HTERT RPE-1 (cell line): ENCODE data around the gene PIGH.
"Not testable (repeated sequence)": the region's sequence is repeated elsewhere in the genome, so short reads cannot be mapped to it uniquely, and the experiment has no call there.

Source experiments
- in situ Hi-C: fragments of 300-500 bp; cut with MboI; formaldehyde crosslinking; loops from 4 replicates; pipeline ENCODE4 v1.14.3; 2020; ENCODE audit warnings: low sequenced_read_pairs

Gene PIGH, protein sequence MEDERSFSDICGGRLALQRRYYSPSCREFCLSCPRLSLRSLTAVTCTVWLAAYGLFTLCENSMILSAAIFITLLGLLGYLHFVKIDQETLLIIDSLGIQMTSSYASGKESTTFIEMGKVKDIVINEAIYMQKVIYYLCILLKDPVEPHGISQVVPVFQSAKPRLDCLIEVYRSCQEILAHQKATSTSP

DNA sequence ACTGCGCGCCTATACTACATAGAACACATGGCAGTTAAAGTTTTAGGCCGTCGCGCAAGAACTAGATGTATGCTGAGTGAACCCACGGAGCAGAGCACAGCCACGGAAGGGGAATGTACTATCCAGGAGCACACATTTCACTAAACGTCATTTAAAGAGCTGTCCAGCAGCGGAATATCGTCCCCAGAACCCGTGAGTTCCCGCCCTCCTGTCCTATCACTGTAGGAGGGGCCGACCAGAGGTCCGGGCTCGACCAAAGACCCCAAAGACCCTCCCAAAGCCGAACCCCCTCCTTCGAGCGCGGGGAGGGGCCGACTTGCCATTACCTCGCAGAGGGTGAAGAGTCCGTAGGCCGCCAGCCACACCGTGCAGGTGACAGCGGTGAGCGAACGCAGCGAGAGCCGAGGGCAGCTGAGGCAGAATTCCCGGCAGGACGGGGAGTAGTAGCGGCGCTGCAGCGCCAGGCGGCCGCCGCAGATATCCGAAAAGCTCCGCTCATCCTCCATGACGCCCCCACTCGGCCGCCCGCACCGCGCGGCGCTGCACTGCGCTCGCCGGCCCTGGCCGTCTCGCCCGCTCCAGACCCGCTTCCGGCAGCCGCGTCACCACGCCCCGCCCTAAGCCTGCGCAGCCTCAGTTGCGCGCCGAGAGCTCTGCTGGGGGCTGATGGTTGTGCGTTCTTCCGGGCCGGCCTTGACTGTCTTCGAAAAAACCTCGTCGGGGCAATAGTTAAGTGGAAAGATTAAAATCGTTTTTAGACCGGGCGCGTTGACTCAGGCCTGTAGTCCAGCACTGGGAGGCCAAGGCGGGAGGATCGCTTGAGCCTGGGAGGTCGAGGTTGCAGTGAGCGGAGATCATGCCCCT, at the start of gene PIGH:
Gene PIGH (minus strand): TSS at position 571 of the 864 bp plus-strand sequence. CDS start 65 bp downstream, at position 506.
- in situ Hi-C loops, result no loop called here

DNA sequence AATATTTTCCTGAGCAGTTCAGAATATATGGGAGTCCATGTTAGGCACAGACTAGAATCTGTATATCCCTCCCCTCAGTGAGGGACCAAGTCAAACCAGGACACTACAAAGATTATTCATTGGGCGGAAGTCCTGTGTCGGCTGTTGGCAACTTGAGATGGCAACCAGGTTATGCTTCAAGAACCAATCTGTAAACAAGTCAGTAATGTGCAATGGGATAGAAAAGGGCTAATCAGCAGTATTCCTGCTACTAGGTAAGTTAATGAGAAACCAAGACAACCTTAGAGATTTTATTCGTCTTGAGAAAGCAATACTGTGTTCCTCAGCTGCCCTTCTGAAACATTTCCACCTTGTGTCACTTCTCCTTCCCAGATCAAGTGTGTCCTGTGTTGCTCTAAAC, 46.1 kb upstream of the PIGH start:
- in situ Hi-C loops, result no loop called here

DNA sequence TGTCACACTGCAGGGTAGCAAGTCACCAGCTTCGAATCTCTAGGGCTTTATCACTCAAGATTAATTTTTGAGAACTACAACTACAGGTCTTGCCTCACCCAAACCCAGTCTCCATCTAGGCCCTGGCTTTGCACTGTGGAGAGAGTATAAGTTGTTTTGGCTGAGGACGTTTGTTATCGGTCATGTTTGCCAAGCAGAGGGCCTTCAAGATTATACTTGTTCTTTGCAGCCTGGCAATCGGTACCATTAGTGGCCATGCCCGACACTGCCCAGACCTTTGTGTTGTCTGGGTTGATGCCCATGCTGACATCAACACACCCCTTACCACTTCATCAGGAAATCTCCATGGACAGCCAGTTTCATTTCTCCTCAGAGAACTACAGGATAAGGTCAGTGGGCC, 45.3 kb upstream of the PIGH start:
- in situ Hi-C loops, result no loop called here

DNA sequence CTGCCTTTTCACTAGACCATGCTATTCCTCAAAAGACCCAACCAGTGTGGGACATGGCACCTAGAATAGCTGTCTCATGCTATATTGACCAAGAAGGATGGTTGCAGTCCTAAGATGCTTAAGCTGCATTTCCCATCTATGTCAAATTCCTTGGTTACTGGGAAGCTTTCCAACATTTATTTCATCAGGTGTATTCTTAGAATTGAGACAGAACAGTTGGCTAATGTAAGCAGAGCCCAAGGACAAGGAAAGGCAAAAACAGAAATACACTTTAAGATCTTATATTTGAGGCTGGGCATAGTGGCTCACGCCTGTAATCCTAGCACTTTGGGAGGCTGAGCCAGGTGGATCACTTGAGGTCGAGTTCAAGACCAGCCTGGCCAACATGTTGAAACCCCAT, 44.4 kb upstream of the PIGH start:
- in situ Hi-C loops, result no loop called here

DNA sequence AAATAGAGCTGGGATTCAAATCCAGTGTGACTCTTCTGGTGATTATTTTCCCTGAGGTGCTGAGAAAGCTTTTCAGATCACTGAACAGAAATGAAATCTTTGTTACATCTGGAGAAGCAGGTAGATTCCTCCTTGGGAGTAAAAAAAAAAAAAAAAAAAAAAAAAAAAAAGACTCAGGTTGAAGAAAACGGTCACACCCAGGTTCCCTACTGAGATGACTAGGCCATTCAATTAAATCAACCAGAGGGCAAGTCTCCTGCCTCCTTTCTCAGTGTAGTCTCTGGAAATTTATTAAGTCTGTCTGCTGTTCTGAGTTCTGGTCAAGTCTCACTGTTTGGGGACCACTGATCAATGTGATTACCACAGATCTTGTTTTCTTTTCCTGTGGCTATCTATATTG, 43.6 kb upstream of the PIGH start:
- in situ Hi-C loops, result no loop called here

DNA sequence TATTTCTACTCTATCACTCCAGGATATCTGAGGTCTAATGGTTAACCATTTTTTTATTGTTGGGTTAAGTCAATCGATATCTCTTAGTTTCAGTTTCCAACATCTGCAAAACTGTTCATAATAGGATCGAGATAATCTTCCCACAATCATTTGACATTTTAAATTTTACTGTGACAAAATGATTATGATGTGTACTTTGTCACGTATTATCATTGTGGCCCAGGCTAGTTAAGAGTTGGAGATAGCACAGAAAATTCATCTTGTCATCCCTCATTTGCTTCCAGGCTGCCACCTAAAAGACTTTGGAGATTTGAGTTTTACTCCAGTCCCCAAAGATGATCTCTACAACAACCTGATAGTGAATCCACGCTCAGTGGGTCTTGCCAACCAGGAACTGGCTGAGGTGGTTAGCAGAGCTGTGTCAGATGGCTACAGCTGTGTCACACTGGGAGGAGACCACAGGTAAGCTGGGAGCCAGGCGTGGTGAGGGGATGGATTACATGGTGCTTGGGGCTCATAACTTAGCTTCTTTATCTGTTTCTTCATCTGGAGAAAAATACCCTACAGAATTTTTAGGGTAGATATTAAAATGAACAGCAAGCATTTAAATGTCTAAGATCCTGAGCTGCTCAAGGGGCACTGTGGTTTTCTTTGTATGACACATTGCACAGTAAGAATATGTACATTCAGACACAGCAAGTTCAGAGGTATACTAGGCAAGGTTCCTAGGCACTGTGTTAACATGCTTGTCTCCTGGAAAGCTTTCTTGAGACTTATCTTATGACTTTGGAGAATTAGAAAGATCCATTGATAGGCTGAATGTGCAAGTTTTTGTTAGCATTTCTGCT, 42.1 kb upstream of the PIGH start:
- in situ Hi-C loops, result no loop called here

DNA sequence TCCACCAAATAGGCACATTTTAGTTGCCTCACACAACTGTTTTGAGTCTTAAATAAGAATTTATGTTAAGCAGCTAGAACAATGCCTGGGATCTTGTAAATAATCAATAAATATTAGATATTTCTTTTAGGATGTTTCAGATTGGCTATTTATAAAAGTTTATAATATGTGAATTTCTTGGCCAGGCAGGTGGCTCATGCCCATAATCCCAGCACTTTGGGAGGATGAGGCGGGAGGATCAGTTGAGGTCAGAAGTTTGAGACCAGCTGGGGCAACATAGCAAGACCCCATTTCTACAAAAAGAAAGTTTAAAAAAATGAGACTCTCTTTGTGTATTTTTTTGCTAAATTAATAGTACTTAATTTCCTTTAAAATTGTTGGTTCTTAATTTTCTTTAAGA, 41.4 kb upstream of the PIGH start:
- in situ Hi-C loops, result no loop called here

DNA sequence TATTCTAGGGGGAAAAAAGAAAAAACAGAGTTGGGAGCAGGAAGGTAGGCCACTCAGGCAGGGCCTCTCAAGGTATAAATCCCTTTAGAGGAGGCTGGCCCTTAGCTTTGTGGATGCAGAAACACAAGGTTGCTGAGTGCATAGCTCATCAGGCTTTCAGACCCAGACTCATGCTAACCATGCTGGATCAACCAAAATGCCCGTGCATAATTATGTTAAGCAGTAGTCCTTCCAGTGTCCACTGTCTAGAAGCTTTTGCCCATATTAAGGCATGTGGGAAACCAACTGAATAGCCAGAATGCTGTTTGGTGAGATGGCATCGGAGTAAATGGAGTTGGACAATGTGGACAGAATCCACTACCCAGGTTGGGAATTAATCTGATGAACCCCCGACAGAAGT, 38.6 kb upstream of the PIGH start:
- in situ Hi-C loops, result no loop called here

DNA sequence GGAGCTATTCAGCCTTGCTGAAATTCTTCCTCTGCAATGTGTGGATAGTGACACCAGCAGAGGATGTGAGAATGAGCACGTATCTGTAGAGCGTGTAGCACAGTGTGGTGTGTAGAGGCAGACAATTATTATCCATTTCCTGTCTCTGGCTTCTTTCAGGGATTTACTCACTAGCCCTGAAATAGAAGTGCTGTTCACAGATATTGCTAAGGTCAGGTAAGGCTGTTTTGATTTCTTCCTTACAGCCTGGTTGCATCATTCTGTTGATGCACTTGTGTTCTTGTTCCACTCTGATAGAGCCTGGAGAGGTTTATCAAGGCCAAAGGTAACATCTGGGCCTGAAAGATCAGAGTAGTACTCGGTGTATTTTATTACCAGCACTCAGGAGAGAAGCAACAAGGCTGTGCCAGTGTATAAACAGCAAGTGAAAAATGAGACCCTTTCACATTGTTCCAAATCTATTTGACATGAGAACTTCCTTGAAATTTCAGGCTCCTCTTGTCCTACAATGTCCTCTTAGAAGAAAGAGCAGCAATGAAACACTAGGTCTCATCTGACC, 36.4 kb upstream of the PIGH start:
- in situ Hi-C loops, result no loop called here

DNA sequence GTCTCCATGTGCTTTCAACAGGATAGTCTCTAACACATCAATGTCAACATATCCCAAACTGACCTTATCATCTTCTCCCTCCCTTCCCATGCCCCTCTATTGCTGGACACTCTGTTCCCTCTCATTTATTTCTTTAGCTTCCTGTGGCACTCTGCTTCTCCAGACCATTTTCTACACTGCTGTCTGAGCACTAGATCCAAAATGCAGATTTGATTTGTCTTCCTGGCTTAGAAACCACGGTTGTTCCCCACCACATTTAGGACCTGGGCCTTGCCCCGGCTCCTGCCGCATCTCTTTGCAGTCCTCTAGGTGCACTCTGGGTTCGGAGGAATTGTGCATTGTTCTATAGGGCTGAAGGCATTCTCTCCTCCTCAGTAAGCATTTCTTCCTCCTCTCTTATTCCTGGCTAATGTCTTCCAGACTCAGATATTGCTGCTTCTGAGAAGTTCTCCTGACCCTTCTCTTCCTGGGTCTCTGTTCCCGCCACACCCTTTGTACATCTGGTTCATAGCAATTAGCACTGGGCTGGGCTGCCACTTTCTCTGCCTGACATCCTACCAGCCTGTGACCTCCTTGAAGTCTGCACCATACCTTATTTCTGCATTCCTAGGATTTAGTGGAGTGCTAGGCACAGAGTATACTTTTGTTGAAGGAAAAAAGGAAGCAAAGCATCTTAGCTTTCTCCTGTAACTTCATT, 33.5 kb upstream of the PIGH start:
- in situ Hi-C loops, result no loop called here

DNA sequence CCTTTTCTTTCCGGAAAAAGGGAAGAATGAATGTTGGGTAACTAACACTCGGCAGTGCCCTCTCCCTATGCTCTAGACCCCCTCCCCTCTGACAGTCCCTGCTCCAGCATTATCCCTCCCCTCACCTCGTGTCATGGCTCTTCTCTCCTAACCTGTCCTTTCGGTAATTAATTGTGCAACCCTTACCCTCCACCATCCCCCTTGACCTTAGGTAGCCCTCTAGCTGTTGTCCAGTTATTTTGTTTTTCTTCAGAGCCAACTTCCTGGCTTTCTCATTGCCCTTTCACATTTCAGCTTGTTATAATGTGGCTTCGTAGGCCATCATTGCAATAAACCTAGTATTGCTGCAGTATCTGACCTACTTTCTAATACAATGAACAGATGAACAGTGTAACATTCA, 30.9 kb upstream of the PIGH start:
- in situ Hi-C loops, result no loop called here

DNA sequence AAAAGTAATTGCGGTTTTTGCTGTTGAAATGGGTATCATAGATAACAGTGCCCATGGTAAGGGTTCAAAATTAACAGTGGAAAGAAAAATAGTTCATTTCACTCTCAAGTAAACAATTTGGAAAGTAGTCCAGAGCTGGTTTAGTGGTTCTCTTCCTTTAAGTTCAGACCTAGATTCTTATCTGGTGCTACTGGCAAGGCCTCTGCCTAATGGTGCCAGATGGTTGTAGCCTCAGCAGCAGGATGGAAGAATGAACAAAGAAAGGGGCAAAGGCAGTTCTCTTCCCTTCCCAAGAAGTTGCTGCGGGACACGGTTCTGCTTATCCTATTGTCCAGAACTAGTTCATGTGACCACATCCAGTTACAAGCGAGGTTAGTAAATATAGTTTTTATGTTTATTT, 30.1 kb upstream of the PIGH start:
- in situ Hi-C loops, result no loop called here

DNA sequence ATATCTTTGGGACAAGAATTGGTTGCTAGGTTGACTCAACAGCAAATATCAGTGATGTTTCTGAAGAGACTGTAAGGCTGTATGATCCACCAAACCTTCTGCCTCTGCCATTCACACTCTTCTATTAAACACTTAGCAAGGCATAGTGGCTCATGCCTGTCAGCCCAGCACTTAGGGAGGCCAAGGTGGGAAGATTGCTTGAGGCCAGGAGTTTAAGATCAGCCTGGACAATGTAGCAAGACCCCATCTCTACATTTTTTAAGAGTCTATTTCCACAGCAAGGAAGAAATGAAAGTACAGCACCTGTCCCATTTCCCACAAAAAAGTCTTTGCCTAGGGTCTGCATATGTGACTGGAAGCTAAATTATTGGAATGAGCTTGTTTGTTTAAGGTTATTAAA, 27.5 kb upstream of the PIGH start:
- in situ Hi-C loops, result no loop called here

DNA sequence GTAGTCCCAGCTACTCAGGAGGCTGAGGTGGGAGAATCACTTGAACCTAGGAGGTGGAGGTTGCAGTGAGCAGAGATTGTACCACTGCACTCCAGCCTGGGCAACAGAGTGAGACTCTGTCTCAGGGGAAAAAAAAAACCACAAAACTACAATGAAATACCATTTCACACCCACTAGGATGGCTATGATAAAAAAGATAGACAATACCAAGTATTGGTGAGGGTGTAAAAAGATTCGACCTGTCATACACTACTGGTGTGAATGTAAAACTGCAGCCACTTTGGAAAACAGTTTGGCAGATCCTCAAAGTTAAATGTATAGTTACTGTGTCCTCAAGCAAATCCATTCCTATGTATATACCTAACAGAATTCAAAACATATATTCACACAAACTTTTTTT, 26.1 kb upstream of the PIGH start:
- in situ Hi-C loops, result not testable (repeated sequence)

DNA sequence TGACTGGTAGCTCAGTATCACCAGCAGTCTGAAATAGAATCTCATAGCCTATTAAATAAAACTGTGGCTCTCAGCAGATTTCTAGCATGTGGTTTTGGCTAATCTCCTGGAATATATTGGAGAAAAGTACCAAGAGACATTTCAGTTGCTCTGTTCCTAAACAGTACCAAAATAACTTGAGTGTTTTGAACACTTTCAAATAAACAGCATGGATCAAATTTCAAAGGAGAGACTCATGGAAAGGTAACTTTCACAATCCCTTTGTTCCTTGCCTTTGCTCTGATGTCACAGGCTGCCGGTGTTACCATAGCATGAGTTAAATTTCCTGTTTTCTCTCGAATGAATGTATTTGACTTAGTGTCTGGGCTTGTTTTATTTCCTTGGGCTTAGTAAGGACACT, 23.0 kb upstream of the PIGH start:
- in situ Hi-C loops, result no loop called here

DNA sequence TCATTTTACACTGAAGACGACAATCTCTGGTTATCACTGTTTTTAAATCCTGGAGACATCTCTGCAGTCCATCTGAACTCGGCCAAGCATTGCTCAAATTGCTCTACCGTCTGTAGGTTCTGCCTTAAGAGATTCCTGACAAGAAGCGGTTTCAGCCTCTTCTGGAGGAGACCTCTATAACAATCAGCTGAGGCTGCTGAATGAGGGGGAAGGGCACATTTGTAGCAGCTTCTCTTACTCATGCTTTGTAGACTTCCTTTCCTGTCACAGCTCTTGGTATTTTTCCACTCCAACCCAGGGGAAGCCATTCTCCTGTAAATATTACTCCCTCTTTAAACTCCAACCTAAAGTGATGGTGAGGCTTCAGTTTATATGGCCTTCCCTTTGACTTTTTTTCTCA, 22.6 kb upstream of the PIGH start:
- in situ Hi-C loops, result no loop called here

DNA sequence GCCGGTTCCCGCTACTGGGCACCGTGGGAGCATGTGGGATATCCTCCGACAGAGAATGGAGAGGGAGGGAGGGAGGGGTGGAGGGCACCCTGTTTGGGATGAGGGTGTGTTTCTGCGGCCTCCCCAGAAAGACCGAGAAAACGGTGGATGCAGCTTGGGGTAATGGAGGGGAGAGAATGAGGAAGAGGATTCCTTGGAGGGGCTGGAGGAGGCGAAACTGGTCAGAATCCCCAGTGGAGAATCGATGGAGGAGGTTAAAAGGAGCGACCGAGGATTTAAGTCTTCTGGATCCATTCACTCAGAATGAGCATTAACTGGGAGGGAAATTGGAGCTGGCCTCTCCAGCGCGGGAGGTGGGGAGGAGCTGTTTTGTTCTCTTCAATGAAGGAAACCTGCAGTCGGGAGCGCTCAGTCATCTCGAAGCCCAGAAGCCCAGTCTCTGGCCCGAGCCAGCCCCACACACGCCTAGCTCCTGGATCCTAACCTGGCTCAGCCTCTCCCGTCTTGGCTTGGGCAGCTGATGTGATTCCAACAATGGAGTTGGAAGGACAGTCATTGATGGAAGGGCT, 20.2 kb upstream of the PIGH start:
- in situ Hi-C loops, result no loop called here

DNA sequence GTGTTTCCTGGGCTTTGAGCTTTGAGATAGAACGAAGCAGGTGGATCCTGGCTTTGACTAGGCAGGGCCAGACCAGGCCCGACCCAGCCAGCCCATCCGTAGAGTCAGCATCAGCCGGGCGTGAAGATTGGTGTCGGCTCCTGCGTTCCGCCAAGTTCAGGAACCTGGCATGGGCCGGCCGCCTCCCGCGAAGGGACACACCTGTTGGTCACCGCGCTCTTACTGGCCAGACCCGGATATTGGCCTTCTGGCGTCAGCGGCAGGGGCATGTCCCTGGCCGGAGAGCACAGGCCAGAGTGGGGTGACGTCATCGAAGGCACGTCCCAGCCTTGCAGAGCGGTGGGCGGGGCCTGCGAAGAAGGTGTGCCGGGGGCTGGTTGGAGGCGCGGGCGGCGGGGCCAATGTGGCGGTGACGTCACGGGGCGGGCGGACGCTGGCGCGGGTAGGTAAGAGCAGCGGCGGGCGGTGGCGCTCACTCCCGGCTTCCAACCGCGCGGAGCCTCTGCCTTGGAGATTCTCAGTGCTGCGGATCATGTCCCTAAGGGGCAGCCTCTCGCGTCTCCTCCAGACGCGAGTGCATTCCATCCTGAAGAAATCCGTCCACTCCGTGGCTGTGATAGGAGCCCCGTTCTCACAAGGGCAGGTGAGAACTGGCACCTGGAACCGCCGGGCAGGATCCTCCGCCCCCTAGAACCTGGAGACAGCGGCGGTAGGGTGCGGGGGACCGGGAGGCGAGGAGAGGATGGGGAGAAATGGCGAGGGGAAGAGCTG, 19.6 kb upstream of the PIGH start, which contains the start of gene ARG2:
Gene ARG2 (plus strand): TSS at position 475 of the 771 bp plus-strand sequence. CDS start 58 bp downstream, at position 533.
- in situ Hi-C loops, result no loop called here

DNA sequence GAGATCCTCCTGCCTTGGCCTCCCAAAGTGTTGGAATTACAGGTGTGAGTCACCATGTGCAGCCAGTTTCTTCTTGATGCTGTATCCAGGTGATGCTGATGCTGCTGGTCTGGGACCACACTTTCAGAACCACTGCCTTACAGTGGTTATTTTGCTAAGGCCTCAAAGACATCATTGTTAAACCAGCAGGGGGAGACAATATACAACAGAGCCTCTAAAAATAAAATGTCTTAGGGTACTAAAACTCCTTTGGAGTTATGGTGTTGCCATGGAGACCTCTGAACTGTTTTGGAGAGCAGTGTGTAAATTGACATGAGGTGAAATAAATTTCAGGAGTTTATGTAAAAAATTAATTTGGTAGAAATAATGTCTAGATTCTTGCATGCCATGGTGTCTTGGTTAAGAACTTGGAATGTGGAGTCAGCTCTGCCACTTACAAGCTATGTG, 18.6 kb upstream of the PIGH start:
- in situ Hi-C loops, result no loop called here
